Measurements from ENCODE around the gene RSRC2.
"Not testable (repeated sequence)": the region's sequence is repeated elsewhere in the genome, so short reads cannot be mapped to it uniquely, and the experiment has no call there.

DNA sequence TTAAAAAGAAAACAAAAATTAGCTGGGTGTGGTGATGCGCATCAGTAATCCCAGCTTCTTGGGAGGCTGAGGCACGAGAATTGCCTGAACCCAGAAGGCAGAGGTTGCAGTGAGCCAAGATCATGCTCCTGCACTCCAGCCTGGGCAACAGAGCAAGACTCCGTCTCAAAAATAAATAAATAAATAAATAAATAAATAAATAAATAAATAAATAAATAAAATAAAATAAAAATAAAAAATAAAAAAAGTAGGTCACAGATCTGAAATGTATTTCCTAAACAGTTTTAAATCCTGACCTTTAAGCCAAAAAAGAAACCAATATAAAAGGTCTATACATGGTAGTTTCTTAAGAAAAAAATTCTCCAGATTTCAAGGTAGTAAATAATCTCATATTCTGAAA lies 13.7 kb downstream of the RSRC2 start:
- TF ChIP-seq, protein P1, sequence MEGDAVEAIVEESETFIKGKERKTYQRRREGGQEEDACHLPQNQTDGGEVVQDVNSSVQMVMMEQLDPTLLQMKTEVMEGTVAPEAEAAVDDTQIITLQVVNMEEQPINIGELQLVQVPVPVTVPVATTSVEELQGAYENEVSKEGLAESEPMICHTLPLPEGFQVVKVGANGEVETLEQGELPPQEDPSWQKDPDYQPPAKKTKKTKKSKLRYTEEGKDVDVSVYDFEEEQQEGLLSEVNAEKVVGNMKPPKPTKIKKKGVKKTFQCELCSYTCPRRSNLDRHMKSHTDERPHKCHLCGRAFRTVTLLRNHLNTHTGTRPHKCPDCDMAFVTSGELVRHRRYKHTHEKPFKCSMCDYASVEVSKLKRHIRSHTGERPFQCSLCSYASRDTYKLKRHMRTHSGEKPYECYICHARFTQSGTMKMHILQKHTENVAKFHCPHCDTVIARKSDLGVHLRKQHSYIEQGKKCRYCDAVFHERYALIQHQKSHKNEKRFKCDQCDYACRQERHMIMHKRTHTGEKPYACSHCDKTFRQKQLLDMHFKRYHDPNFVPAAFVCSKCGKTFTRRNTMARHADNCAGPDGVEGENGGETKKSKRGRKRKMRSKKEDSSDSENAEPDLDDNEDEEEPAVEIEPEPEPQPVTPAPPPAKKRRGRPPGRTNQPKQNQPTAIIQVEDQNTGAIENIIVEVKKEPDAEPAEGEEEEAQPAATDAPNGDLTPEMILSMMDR (IDR thresholded peaks at IDR 0.05 in 2 of 3, conservative IDR thresholded peaks at IDR 0.05 in 1 of 3; ENCODE audit: borderline replicate concordance in 1 of 3, insufficient read depth in 1 of 3, low read depth in 2 of 3, low read length in 2 of 3) = not testable (repeated sequence)
- TF ChIP-seq POLR2A (IDR thresholded peaks at IDR 0.05; ENCODE audit: borderline replicate concordance, extremely low read depth, insufficient read depth, insufficient read length); RAD21 (IDR thresholded peaks at IDR 0.05; ENCODE audit: low read depth); SP1 (IDR thresholded peaks at IDR 0.05; ENCODE audit: low read depth): not testable (repeated sequence)
